IPS DF 6.9 (cell line): Measurements from ENCODE around the gene ZBTB48.
"Not testable (repeated sequence)": the region's sequence is repeated elsewhere in the genome, so short reads cannot be mapped to it uniquely, and the experiment has no call there.

Experiments used
- DNase-seq: peaks from one replicate; pipeline ENCODE4 v3.0.0-alpha.2; 2013; ENCODE audit warnings: low read depth, low spot score
- H3K27ac ChIP-seq: one replicate; pipeline ENCODE4 v1.5.1; 2013; ENCODE audit warnings: low read length, control low read depth
- H3K27me3 ChIP-seq: 2 replicates; pipeline ENCODE4 v1.6.1; 2013; ENCODE audit warnings: mild to moderate bottlenecking, low read length; ENCODE audit not compliant: control insufficient read depth, insufficient read depth
- H3K36me3 ChIP-seq: 2 replicates; pipeline ENCODE4 v1.6.1; 2013; ENCODE audit warnings: low read length; ENCODE audit not compliant: control insufficient read depth, insufficient read depth
- H3K4me1 ChIP-seq: 2 replicates; pipeline ENCODE4 v1.6.1; 2013; ENCODE audit warnings: low read length; ENCODE audit not compliant: control insufficient read depth, insufficient read depth
- H3K4me3 ChIP-seq: 2 replicates; pipeline ENCODE4 v1.5.1; 2013; ENCODE audit warnings: mild to moderate bottlenecking, low read length
- H3K9me3 ChIP-seq: 2 replicates; pipeline ENCODE4 v1.6.1; 2013; ENCODE audit warnings: low read length, inconsistent platforms; ENCODE audit not compliant: control insufficient read depth, insufficient read depth
- WGBS: extraction: QIAGEN DNeasy Blood & Tissue Kit; methylation state at CpG from one replicate; pipeline ENCODE4 v1.1.7; 2013; ENCODE audit warnings: mixed read lengths, missing lambda C conversion rate; ENCODE audit not compliant: insufficient read length, insufficient coverage; 5-methylcytosine and 5-hydroxymethylcytosine counted together

ZBTB48 gene

DNA sequence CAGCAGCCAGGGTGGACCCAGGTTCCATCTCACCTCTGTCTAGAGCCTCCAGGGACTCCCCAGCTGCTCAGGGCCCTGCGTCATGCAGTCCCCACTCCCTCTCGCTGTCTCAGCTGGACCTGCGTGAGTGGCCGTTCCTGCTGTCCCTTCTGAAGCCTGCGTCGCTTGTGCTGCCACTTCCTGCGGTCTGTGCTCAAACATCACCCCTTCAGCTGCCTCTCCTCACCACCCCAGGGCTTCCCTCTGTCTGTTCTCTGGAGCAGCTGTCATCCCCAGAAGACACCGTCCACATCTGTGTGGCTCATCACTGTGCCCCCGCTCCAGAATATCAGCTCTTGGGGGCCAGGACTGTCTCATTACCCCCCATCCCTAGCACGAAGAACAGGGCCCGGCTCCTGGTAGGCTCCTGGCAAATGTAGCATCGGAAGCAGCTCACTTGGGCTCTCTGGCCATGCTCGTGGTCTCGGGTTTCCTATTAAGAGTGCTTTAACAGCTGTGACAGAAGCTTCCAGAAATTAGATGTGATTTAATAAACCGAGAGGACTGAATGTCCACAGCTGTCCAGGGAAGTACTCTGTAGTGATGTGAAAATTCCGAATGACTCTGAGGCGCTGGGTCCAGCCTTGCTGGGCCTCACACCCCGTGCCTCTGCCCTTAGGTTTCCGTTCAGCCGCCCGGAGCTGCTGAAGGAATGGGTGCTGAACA is 48.2 kb downstream of the ZBTB48 start:
- peaks cover 4% of the 10 kb centered on the region; the same call in 1 of the 2 replicates for H3K36me3 ChIP-seq
- no peaks in the 10 kb centered on the region for H3K9me3 ChIP-seq
- H3K27ac ChIP-seq = no peak overlapping the region
- no CpG with 5 or more reads among the region's 21 CpGs for WGBS
- no peaks in the 10 kb centered on the region for H3K27me3 ChIP-seq
- DNase-seq = no peak
- no peaks in the 10 kb centered on the region for H3K4me1 ChIP-seq
- no peak overlapping the region for H3K4me3 ChIP-seq

DNA sequence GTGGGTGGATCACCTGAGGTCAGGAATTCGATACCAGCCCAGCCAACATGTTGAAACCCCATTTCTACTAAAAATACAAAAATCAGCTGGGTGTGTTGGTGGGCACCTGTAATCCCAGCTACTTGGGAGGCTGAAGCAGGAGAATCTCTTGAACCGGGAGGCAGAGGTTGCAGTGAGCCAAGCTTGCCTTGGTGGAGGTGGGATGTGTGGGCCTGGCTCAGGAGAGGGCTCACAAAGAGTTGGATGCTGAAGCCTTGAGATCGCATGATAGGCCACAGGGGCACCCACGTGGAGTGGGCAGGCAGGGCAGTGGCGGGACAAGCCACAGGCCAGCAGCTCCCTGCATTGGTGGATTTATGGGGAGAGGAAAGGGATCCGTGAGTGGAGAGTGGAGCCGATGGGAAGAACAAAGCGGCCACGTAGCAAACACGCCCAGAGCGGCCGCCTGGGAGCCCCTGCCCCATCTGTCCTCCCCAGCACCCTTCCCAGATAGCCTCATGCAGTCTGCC is 49.2 kb downstream of the ZBTB48 start:
- H3K27ac ChIP-seq = no peak overlapping the region
- no CpG with 5 or more reads among the region's 12 CpGs for WGBS
- no peaks in the 10 kb centered on the region for H3K9me3 ChIP-seq
- H3K4me1 ChIP-seq = no peaks in the 10 kb centered on the region
- DNase-seq = no peak
- no peaks in the 10 kb centered on the region for H3K27me3 ChIP-seq
- H3K4me3 ChIP-seq = no peak overlapping the region
- peaks cover 7% of the 10 kb centered on the region for H3K36me3 ChIP-seq

GRCh38 chr1:6630027-6630426 is 50.2 kb downstream of the ZBTB48 start:
- H3K27ac ChIP-seq = no peak overlapping the region
- no peaks in the 10 kb centered on the region for H3K9me3 ChIP-seq
- H3K4me1 ChIP-seq = no peaks in the 10 kb centered on the region
- no peak overlapping the region for H3K4me3 ChIP-seq
- H3K36me3 ChIP-seq = peaks cover 7% of the 10 kb centered on the region
- no CpG with 5 or more reads among the region's 8 CpGs for WGBS
- no peak for DNase-seq
- no peaks in the 10 kb centered on the region for H3K27me3 ChIP-seq

DNA sequence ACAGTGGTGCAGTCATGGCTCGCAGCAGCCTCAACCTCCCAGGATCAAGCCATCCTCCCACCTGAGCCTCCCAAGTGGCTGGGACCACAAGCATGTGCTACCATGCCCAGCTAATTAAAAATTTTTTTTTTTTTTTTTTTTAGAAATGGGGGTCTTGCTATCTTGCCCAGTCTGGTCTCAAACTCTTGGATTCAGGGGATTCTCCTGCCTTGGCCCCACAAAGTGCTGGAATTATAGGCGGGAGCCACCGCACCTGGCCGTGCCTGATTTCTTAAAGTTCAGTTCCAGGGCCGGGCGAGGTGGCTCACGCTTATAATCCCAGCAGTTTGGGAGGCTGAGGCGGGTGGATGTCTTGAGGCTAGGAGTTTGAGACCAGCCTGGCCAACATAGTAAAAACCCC is 51.3 kb downstream of the ZBTB48 start:
- Histone ChIP-seq H3K27me3 (no peaks in the 10 kb centered on the region), H3K4me1 (no peaks in the 10 kb centered on the region), H3K4me3 (no peak overlapping the region), H3K9me3 (no peaks in the 10 kb centered on the region), H3K36me3 (peaks cover 14% of the 10 kb centered on the region), H3K27ac (no peak overlapping the region)
- WGBS = no CpG with 5 or more reads among the region's 8 CpGs
- no peak for DNase-seq

DNA sequence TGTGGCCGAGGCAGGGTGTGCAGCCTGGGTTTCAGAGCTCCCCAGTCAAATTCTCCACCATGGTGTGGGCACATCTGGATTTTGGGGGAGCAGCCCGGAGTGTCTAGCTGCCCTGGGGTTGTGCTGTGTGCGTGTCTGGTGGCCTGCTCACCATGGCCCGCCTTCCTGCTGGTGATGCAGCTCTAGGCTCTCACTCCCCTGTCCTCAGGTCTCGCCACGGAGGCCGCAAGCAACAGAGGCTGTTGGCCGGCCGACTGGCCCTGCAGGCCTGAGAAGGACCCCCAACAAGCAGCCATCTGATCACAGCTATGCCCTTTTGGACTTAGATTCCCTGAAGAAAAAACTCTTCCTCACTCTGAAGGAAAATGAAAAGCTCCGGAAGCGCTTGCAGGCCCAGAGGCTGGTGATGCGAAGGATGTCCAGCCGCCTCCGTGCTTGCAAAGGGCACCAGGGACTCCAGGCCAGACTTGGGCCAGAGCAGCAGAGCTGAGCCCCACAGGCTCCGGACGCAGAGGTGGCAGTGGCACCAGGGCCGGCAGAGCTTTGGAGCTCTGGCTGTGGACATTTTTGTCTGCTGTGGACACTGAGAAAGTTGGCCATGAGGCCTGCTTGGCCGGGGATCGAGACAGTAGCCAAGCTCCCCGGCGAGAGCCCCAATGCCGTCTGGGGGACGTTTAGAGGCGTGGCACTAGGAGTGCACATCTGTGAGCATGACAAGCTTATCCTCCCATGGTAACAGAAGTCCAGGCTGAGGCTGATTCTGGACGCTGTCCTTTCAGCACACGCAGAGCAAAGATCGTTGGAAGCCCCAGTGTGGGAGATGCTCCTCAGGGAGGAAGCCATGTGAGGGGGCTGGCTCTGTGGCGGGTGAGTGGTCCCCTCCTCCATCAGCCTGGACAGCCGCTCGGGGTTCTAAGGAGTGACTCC is 53.1 kb downstream of the ZBTB48 start:
- no CpG with 5 or more reads among the region's 30 CpGs for WGBS
- no peaks in the 10 kb centered on the region for H3K4me1 ChIP-seq
- DNase-seq = no peak
- H3K27me3 ChIP-seq = no peaks in the 10 kb centered on the region
- no peaks in the 10 kb centered on the region for H3K9me3 ChIP-seq
- H3K36me3 ChIP-seq = peaks cover 32% of the 10 kb centered on the region
- no peak overlapping the region for H3K4me3 ChIP-seq
- H3K27ac ChIP-seq = no peak overlapping the region

GRCh38 chr1:6634371-6635052 is 54.7 kb downstream of the ZBTB48 start:
- H3K4me1 ChIP-seq = no peaks in the 10 kb centered on the region
- no peak overlapping the region for H3K4me3 ChIP-seq
- no peak for DNase-seq
- H3K27ac ChIP-seq = no peak overlapping the region
- no peaks in the 10 kb centered on the region for H3K9me3 ChIP-seq
- WGBS = no CpG with 5 or more reads among the region's 29 CpGs
- no peaks in the 10 kb centered on the region for H3K27me3 ChIP-seq
- peaks cover 35% of the 10 kb centered on the region for H3K36me3 ChIP-seq

GRCh38 chr1:6635161-6635909 is 55.5 kb downstream of the ZBTB48 start:
- Histone ChIP-seq H3K4me3 (no peak overlapping the region), H3K9me3 (no peaks in the 10 kb centered on the region), H3K36me3 (peaks cover 40% of the 10 kb centered on the region), H3K27ac (no peak overlapping the region), H3K4me1 (no peaks in the 10 kb centered on the region), H3K27me3 (no peaks in the 10 kb centered on the region)
- WGBS = no CpG with 5 or more reads among the region's 20 CpGs
- no peak for DNase-seq

- no peak for DNase-seq
- no CpG with 5 or more reads among the region's 16 CpGs for WGBS
- Histone ChIP-seq H3K27me3 (no peaks in the 10 kb centered on the region), H3K4me1 (no peaks in the 10 kb centered on the region), H3K36me3 (peaks cover 40% of the 10 kb centered on the region), H3K9me3 (no peaks in the 10 kb centered on the region), H3K4me3 (no peak overlapping the region), H3K27ac (no peak overlapping the region)
Observed at GRCh38 chr1:6635910-6636760, 56.3 kb downstream of the ZBTB48 start.

- not testable (repeated sequence) for H3K27ac ChIP-seq, H3K4me3 ChIP-seq, H3K9me3 ChIP-seq, DNase-seq, H3K27me3 ChIP-seq, H3K4me1 ChIP-seq
- peaks cover 41% of the 10 kb centered on the region for H3K36me3 ChIP-seq
- WGBS = no CpG with 5 or more reads among the region's 6 CpGs
Observed at GRCh38 chr1:6636778-6637177, 57.0 kb downstream of the ZBTB48 start.
